ENCODE measurements around the gene SEMA5B. TPM values are rescaled to one million over a fixed set of nuclear protein-coding genes. Genes with fewer than 3 reads are reported as not detected.

The SEMA5B gene
- total RNA-seq, 3 donors from 2014 or later (not counting 1 experiment from before 2014, with no cell fraction given), result 0.23 TPM; not detected in 2

GRCh38 chr3:122908251-122908650 lies 119.3 kb downstream of the SEMA5B start:
- 86% methylated on average over 3 of the region's 3 CpGs for WGBS (ENCODE audit: insufficient coverage)
- no peaks in the 10 kb centered on the region for H3K36me3 Mint-ChIP-seq
- DNase-seq, result no peak
- Histone ChIP-seq H3K36me3 (ENCODE audit: control insufficient read depth, insufficient read depth, low read length) (no peaks in the 10 kb centered on the region), H3K4me3 (ENCODE audit: low read length) (no peak overlapping the region), H3K27ac (ENCODE audit: low read length) (no peak overlapping the region), H3K4me1 (ENCODE audit: control insufficient read depth, insufficient read depth, low read length) (no peaks in the 10 kb centered on the region), H3K27me3 (ENCODE audit: control insufficient read depth, insufficient read depth, low read length) (no peaks in the 10 kb centered on the region), H3K9me3 (ENCODE audit: control insufficient read depth, insufficient read depth, low read length) (no peaks in the 10 kb centered on the region)
- ATAC-seq, result no peak
- no peak overlapping the region for H3K4me3 Mint-ChIP-seq
- no peak for TF ChIP-seq CTCF (IDR thresholded peaks at IDR 0.05)
- no peak overlapping the region for H3K27ac Mint-ChIP-seq
- H3K9me3 Mint-ChIP-seq, result no peaks in the 10 kb centered on the region
- H3K27me3 Mint-ChIP-seq (ENCODE audit: low read depth in 2 of 2), result peaks cover 20 to 34% of the 10 kb centered on the region in 2 donors
- intact Hi-C loops (cut with micrococcal nuclease), result no loop called here
- no peaks in the 10 kb centered on the region for H3K4me1 Mint-ChIP-seq

GRCh38 chr3:122907471-122907870 lies 120.1 kb downstream of the SEMA5B start:
- no peaks in the 10 kb centered on the region for H3K36me3 ChIP-seq (ENCODE audit: control insufficient read depth, insufficient read depth, low read length)
- H3K4me1 Mint-ChIP-seq, result no peaks in the 10 kb centered on the region
- no peak overlapping the region for H3K27ac Mint-ChIP-seq
- 92% methylated on average over 4 of the region's 4 CpGs for WGBS (ENCODE audit: insufficient coverage)
- no peaks in the 10 kb centered on the region for H3K36me3 Mint-ChIP-seq
- H3K4me1 ChIP-seq (ENCODE audit: control insufficient read depth, insufficient read depth, low read length), result no peaks in the 10 kb centered on the region
- ATAC-seq (no peak), DNase-seq (no peak)
- intact Hi-C loops (cut with micrococcal nuclease), result no loop called here
- H3K9me3 ChIP-seq (ENCODE audit: control insufficient read depth, insufficient read depth, low read length), result no peaks in the 10 kb centered on the region
- H3K27me3 Mint-ChIP-seq (ENCODE audit: low read depth in 2 of 2), result peaks cover 18 to 40% of the 10 kb centered on the region in 2 donors
- H3K27me3 ChIP-seq (ENCODE audit: control insufficient read depth, insufficient read depth, low read length), result no peaks in the 10 kb centered on the region
- no peak overlapping the region for H3K4me3 ChIP-seq (ENCODE audit: low read length)
- no peak overlapping the region for H3K27ac ChIP-seq (ENCODE audit: low read length)
- H3K9me3 Mint-ChIP-seq, result no peaks in the 10 kb centered on the region
- H3K4me3 Mint-ChIP-seq, result no peak overlapping the region
- TF ChIP-seq CTCF (IDR thresholded peaks at IDR 0.05), result no peak

DNA sequence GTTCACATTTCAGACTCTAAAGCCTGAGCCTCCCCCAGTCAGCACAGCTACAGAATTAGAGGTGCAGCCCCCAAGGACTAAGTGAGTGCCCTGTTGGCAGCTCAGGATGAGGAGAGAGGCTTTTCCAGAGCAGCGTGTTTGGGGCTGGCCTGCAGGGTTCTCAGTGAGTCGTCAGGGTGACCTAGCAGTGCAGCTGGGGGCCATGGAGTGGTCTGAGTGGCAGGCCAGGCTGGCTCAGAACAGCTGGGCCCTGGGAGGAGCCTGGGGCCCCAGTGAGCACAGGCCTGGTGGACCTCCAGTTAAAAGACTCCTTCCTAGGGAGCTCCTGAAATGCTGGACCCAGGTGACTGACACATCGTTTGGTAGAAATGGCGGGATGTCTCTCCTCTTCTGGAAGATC lies 124.4 kb downstream of the SEMA5B start:
- Mint-ChIP-seq H3K4me3 (no peak overlapping the region), H3K36me3 (no peaks in the 10 kb centered on the region), H3K27me3 (ENCODE audit: low read depth in 2 of 2) (peaks cover 15 to 43% of the 10 kb centered on the region in 2 donors), H3K4me1 (no peaks in the 10 kb centered on the region), H3K27ac (no peak overlapping the region), H3K9me3 (no peaks in the 10 kb centered on the region)
- Histone ChIP-seq H3K36me3 (ENCODE audit: control insufficient read depth, insufficient read depth, low read length) (no peaks in the 10 kb centered on the region), H3K4me3 (ENCODE audit: low read length) (no peak overlapping the region), H3K4me1 (ENCODE audit: control insufficient read depth, insufficient read depth, low read length) (no peaks in the 10 kb centered on the region), H3K27ac (ENCODE audit: low read length) (no peak overlapping the region), H3K27me3 (ENCODE audit: control insufficient read depth, insufficient read depth, low read length) (no peaks in the 10 kb centered on the region), H3K9me3 (ENCODE audit: control insufficient read depth, insufficient read depth, low read length) (no peaks in the 10 kb centered on the region)
- 87% methylated on average over 4 of the region's 4 CpGs for WGBS (ENCODE audit: insufficient coverage)
- DNase-seq (no peak), ATAC-seq (no peak)
- intact Hi-C loops (cut with micrococcal nuclease), result no loop called here
- TF ChIP-seq CTCF (IDR thresholded peaks at IDR 0.05), result no peak

DNA sequence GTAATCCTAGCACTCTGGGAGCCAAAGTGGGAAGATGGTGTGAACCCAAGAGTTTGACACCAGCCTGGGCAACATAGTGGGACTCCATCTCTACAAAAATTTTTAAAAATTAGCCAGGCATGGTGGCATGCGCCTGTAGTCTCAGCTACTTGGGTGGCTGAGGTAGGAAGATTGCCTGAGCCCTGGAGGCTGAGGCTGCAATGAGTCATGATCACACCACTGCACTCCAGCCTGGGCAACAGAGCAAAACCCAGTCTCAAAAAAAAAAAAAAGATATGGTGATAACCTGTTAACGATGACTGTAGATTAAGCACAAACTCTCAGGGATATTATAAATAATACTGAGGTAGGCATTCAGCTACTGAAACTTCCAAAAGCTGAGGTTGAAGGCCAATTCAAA lies 125.2 kb downstream of the SEMA5B start:
- H3K27ac Mint-ChIP-seq, result no peak overlapping the region
- H3K9me3 Mint-ChIP-seq, result no peaks in the 10 kb centered on the region
- WGBS (ENCODE audit: insufficient coverage), result 71% methylated on average over 2 of the region's 2 CpGs
- no peak overlapping the region for H3K4me3 ChIP-seq (ENCODE audit: low read length)
- no peaks in the 10 kb centered on the region for H3K4me1 ChIP-seq (ENCODE audit: control insufficient read depth, insufficient read depth, low read length)
- ATAC-seq (no peak), DNase-seq (no peak)
- no peak overlapping the region for H3K27ac ChIP-seq (ENCODE audit: low read length)
- H3K36me3 Mint-ChIP-seq, result no peaks in the 10 kb centered on the region
- H3K9me3 ChIP-seq (ENCODE audit: control insufficient read depth, insufficient read depth, low read length), result no peaks in the 10 kb centered on the region
- intact Hi-C loops (cut with micrococcal nuclease), result no loop called here
- H3K4me1 Mint-ChIP-seq, result no peaks in the 10 kb centered on the region
- H3K27me3 Mint-ChIP-seq (ENCODE audit: low read depth in 2 of 2), result peaks cover 15 to 44% of the 10 kb centered on the region in 2 donors
- H3K4me3 Mint-ChIP-seq, result no peak overlapping the region
- TF ChIP-seq CTCF (IDR thresholded peaks at IDR 0.05), result no peak
- H3K36me3 ChIP-seq (ENCODE audit: control insufficient read depth, insufficient read depth, low read length), result no peaks in the 10 kb centered on the region
- H3K27me3 ChIP-seq (ENCODE audit: control insufficient read depth, insufficient read depth, low read length), result no peaks in the 10 kb centered on the region

Data from natural killer cell (primary cell).